GM13976 (cell line): ENCODE results near the gene SYT9.

Experiments
- DNase-seq: peaks from one replicate; pipeline ENCODE4 v3.0.0; 2012; ENCODE audit warnings: low spot score
- CTCF ChIP-seq: IDR thresholded peaks from 2 replicates; pipeline ENCODE4 v1.5.1; 2012; ENCODE audit warnings: borderline replicate concordance, mild to moderate bottlenecking; ENCODE audit not compliant: insufficient read depth; ENCODE audit errors: extremely low read depth, missing control alignments, control extremely low read depth
- in situ Hi-C: fragments of 300-500 bp; cut with MboI; formaldehyde crosslinking; loops from one replicate; pipeline ENCODE4 v1.12.0; 2022; ENCODE audit warnings: low sequenced_read_pairs, mixed read lengths, inconsistent platforms; ENCODE audit not compliant: unreplicated experiment

Gene SYT9

GRCh38 chr11:7376386-7376785 is 124.7 kb downstream of the SYT9 start:
- no peak for DNase-seq
- TF ChIP-seq CTCF = no peak
- in situ Hi-C loops = no loop called here

GRCh38 chr11:7381937-7382336 is 130.2 kb downstream of the SYT9 start:
- no peak for DNase-seq
- in situ Hi-C loops = no loop called here
- no peak for TF ChIP-seq CTCF

- no peak for DNase-seq
- in situ Hi-C loops = no loop called here
- no peak for TF ChIP-seq CTCF
These were observed 131.7 kb downstream of the SYT9 start for GRCh38 chr11:7383406-7383805.

- in situ Hi-C loops = no loop called here
- DNase-seq = no peak
- no peak for TF ChIP-seq CTCF
These were observed 133.0 kb downstream of the SYT9 start for GRCh38 chr11:7384691-7385090.

- in situ Hi-C loops = no loop called here
- no peak for DNase-seq
These were observed 133.8 kb downstream of the SYT9 start for GRCh38 chr11:7385532-7385931.

GRCh38 chr11:7413961-7414915 is 162.5 kb downstream of the SYT9 start:
- no peak for TF ChIP-seq CTCF
- in situ Hi-C loops = no loop called here
- no peak for DNase-seq

More at GRCh38 chr11:7385532-7385931, 133.8 kb downstream of the SYT9 start:
- TF ChIP-seq CTCF = no peak
